WTC11 (cell line): ENCODE measurements around the gene DYRK1A. TPM values are rescaled to one million over a fixed set of nuclear protein-coding genes. Genes with fewer than 3 reads are reported as not detected.

ENCODE experiments used
- ATAC-seq: fragments of 200-7000 bp; cut with Tn5 transposase; 2 replicates; pipeline ENCODE4 v1.10.0; 2021; ENCODE audit warnings: mild to moderate bottlenecking, moderate library complexity
- CTCF ChIA-PET: fragments of 300-600 bp; sonication (Branson Sonifier 250); formaldehyde crosslinking; loops from one replicate; lab custom pipeline; 2021; ENCODE audit warnings: antibody characterized with exemption; lab: Charles Lee
- POLR2A ChIA-PET: fragments of 350-600 bp; sonication (Branson Sonifier 250); formaldehyde crosslinking; loops from one replicate; lab custom pipeline; 2021; ENCODE audit warnings: antibody characterized with exemption; lab: Charles Lee
- DNase-seq: peaks from one replicate; pipeline ENCODE4 v3.0.0; 2021; ENCODE audit warnings: low spot score
- H3K27ac Mint-ChIP-seq: 2 replicates; pipeline ENCODE4 v1.8.0; 2021; ENCODE audit warnings: mixed read lengths
- H3K27me3 Mint-ChIP-seq: 2 replicates; pipeline ENCODE4 v1.8.0; 2021; ENCODE audit warnings: low read depth, mild to moderate bottlenecking, moderate library complexity, mixed read lengths
- H3K36me3 Mint-ChIP-seq: 2 replicates; pipeline ENCODE4 v1.8.0; 2021; ENCODE audit warnings: mixed read lengths
- H3K4me1 Mint-ChIP-seq: 2 replicates; pipeline ENCODE4 v1.8.0; 2022; ENCODE audit warnings: mixed read lengths
- H3K4me3 Mint-ChIP-seq: 2 replicates; pipeline ENCODE4 v1.8.0; 2021; ENCODE audit warnings: mild to moderate bottlenecking, moderate library complexity, mixed read lengths
- H3K9me3 Mint-ChIP-seq: 2 replicates; pipeline ENCODE4 v1.8.0; 2021; ENCODE audit warnings: mixed read lengths
- AFF4 ChIP-seq: sonication (generic); formaldehyde crosslinking; IDR thresholded peaks from 2 replicates; pipeline ENCODE4 v1.8.1; 2023; ENCODE audit warnings: mild to moderate bottlenecking, missing genetic modification reagents, borderline replicate concordance
- CREM ChIP-seq: sonication (generic); formaldehyde crosslinking; IDR thresholded peaks from 2 replicates; pipeline ENCODE4 v1.8.1; 2022; ENCODE audit warnings: mild to moderate bottlenecking, missing genetic modification reagents, moderate library complexity
- E2F4 ChIP-seq: sonication (generic); formaldehyde crosslinking; IDR thresholded peaks from 2 replicates; pipeline ENCODE4 v1.8.1; 2022; ENCODE audit warnings: low read depth, mild to moderate bottlenecking, moderate library complexity, missing genetic modification reagents, borderline replicate concordance
- FOXK1 ChIP-seq: sonication (generic); formaldehyde crosslinking; IDR thresholded peaks from 2 replicates; pipeline ENCODE4 v1.8.0; 2022; ENCODE audit warnings: mild to moderate bottlenecking, moderate library complexity, missing genetic modification reagents
- GRHL2 ChIP-seq: fragments of 250-450 bp; sonication (Bioruptor Pico); IDR thresholded peaks from 2 replicates; pipeline ENCODE4 v1.8.0; 2022; ENCODE audit warnings: mild to moderate bottlenecking, moderate library complexity; ENCODE audit not compliant: insufficient replicate concordance, severe bottlenecking
- IRF1 ChIP-seq: sonication (generic); formaldehyde crosslinking; IDR thresholded peaks from 2 replicates; pipeline ENCODE4 v1.8.0; 2023; ENCODE audit warnings: missing genetic modification reagents
- KAT7 ChIP-seq: sonication (generic); formaldehyde crosslinking; IDR thresholded peaks from 2 replicates; pipeline ENCODE4 v1.8.1; 2023; ENCODE audit warnings: missing genetic modification reagents, mild to moderate bottlenecking, borderline replicate concordance
- NFATC4 ChIP-seq: fragments of 250-450 bp; sonication (Bioruptor Pico); IDR thresholded peaks from 2 replicates; pipeline ENCODE4 v1.9.0; 2021; ENCODE audit warnings: mild to moderate bottlenecking
- NFYB ChIP-seq: sonication (generic); formaldehyde crosslinking; conservative IDR thresholded peaks from 2 replicates; pipeline ENCODE4 v1.8.0; 2022; ENCODE audit warnings: low read depth, missing genetic modification reagents
- NR3C1 ChIP-seq: sonication (generic); formaldehyde crosslinking; conservative IDR thresholded peaks from 2 replicates; pipeline ENCODE4 v1.8.1; 2023; ENCODE audit warnings: low read depth, mild to moderate bottlenecking, missing genetic modification reagents
- RELA ChIP-seq: sonication (generic); formaldehyde crosslinking; IDR thresholded peaks from 2 replicates; pipeline ENCODE4 v1.8.1; 2022; ENCODE audit warnings: missing genetic modification reagents, mild to moderate bottlenecking, borderline replicate concordance
- SOX15 ChIP-seq: fragments of 250-450 bp; sonication (Bioruptor Pico); IDR thresholded peaks from 2 replicates; pipeline ENCODE4 v1.9.0; 2021; ENCODE audit warnings: mild to moderate bottlenecking
- TCF7 ChIP-seq: sonication (generic); formaldehyde crosslinking; IDR thresholded peaks from 2 replicates; pipeline ENCODE4 v1.8.0; 2022; ENCODE audit warnings: mild to moderate bottlenecking, low read depth, missing genetic modification reagents, moderate library complexity
- TEAD1 ChIP-seq: sonication (generic); formaldehyde crosslinking; IDR thresholded peaks from 2 replicates; pipeline ENCODE4 v1.8.0; 2022; ENCODE audit warnings: mild to moderate bottlenecking, missing genetic modification reagents
- ZNF317 ChIP-seq: sonication (generic); formaldehyde crosslinking; IDR thresholded peaks from 2 replicates; pipeline ENCODE4 v1.8.1; 2023; ENCODE audit warnings: low read depth, mild to moderate bottlenecking, moderate library complexity, missing genetic modification reagents, borderline replicate concordance
- ZNF532 ChIP-seq: fragments of 250-450 bp; sonication (Bioruptor Pico); IDR thresholded peaks from 2 replicates; pipeline ENCODE4 v1.9.0; 2021; ENCODE audit warnings: mild to moderate bottlenecking, borderline replicate concordance
- total RNA-seq: library from RNA; stranded (reverse); gene quantifications from 3 replicates; pipeline ENCODE4 v1.2.3, GENCODE V29; 2021

DYRK1A gene
- total RNA-seq, 1 experiment from 2014 or later = 56.5 TPM

GRCh38 chr21:37554661-37555379 is 188.2 kb downstream of the DYRK1A start:
- Mint-ChIP-seq H3K4me1 (peaks cover 10% of the 10 kb centered on the region), H3K36me3 (no peaks in the 10 kb centered on the region), H3K27me3 (peaks cover 4% of the 10 kb centered on the region; the same call in 1 of the 2 replicates), H3K4me3 (no peak overlapping the region), H3K27ac (no peak overlapping the region), H3K9me3 (peaks cover 15% of the 10 kb centered on the region)
- DNase-seq = no peak
- CTCF ChIA-PET = interaction anchor here (0.7 to 1.5 kb wide), 3 partner anchors 9 to 58 kb away, joined by 3 to 6 read pairs (median 4); no protein-coding TSS in a partner anchor
- no peak for TF ChIP-seq GRHL2 (CRISPR knock-in tag)
- TF ChIP-seq CREM (CRISPR knock-in tag) = no peak
- TF ChIP-seq NR3C1 (CRISPR knock-in tag) = no peak
- no peak for TF ChIP-seq FOXK1
- TF ChIP-seq E2F4 (CRISPR knock-in tag) = no peak
- TF ChIP-seq KAT7 (CRISPR knock-in tag) = no peak
- no peak for TF ChIP-seq NFYB (CRISPR knock-in tag)
- no peak for TF ChIP-seq AFF4 (CRISPR knock-in tag)
- no peak for TF ChIP-seq RELA (CRISPR knock-in tag)
- no peak for TF ChIP-seq ZNF317 (CRISPR knock-in tag)
- TF ChIP-seq TEAD1 (CRISPR knock-in tag) = no peak
- no peak for TF ChIP-seq NFATC4 (CRISPR knock-in tag)
- no peak for TF ChIP-seq IRF1 (CRISPR knock-in tag)
- TF ChIP-seq ZNF532 (CRISPR knock-in tag) = no peak
- no peak for TF ChIP-seq SOX15 (CRISPR knock-in tag)
- TF ChIP-seq TCF7 (CRISPR knock-in tag) = no peak
- POLR2A ChIA-PET = interaction anchor here (0.8 kb wide), 1 partner anchor 9 kb away, joined by 4 read pairs; no protein-coding TSS in a partner anchor
- no peak for ATAC-seq
